ENCODE measurements around the gene SCFD2. TPM values are rescaled to one million over a fixed set of nuclear protein-coding genes. Genes with fewer than 3 reads are reported as not detected.

Gene SCFD2
- total RNA-seq, 1 experiment from 2014 or later, result 8.4 TPM

GRCh38 chr4:52966172-52966571 lies 399.7 kb downstream of the SCFD2 start:
- POLR2A ChIA-PET (ENCODE audit: low non-redundant PET), result no interaction called here
- BruUV-seq (replicated peaks), result no TSS peak

GRCh38 chr4:52964561-52965101 lies 401.2 kb downstream of the SCFD2 start:
- TF ChIP-seq CTCF (conservative IDR thresholded peaks at IDR 0.05; ENCODE audit: low read depth, low read length), result no peak
- no peak for TF ChIP-seq EZH2 (IDR thresholded peaks at IDR 0.05; ENCODE audit: borderline replicate concordance, low read depth, low read length, poor library complexity, severe bottlenecking)
- no peaks in the 10 kb centered on the region for H3K9me3 ChIP-seq (ENCODE audit: low read depth, low read length, poor library complexity, severe bottlenecking)
- CTCF ChIA-PET, result no interaction called here
- no peak overlapping the region for H3K27ac ChIP-seq (ENCODE audit: low read depth, low read length, poor library complexity, severe bottlenecking)
- H3K4me3 ChIP-seq (ENCODE audit: low read depth, low read length, poor library complexity, severe bottlenecking), result no peak overlapping the region
- intact Hi-C loops (cut with micrococcal nuclease; ENCODE audit: unreplicated experiment), result no loop called here
- no peaks in the 10 kb centered on the region for H3K27me3 ChIP-seq (replicated peaks; ENCODE audit: insufficient read depth, low read depth, low read length, poor library complexity)
- no peaks in the 10 kb centered on the region for H3K36me3 ChIP-seq (ENCODE audit: insufficient read depth, low read length, poor library complexity, severe bottlenecking)
- BruUV-seq (replicated peaks), result no TSS peak
- no peaks in the 10 kb centered on the region for H3K4me1 ChIP-seq (ENCODE audit: insufficient read depth, low read length, poor library complexity, severe bottlenecking)
- POLR2A ChIA-PET (ENCODE audit: low non-redundant PET), result no interaction called here
- no peak for DNase-seq (ENCODE audit: low spot score)

More at GRCh38 chr4:52966172-52966571, 399.7 kb downstream of the SCFD2 start:
- no peak for DNase-seq (ENCODE audit: low spot score)
- Histone ChIP-seq H3K9me3 (ENCODE audit: low read depth, low read length, poor library complexity, severe bottlenecking) (no peaks in the 10 kb centered on the region), H3K27ac (ENCODE audit: low read depth, low read length, poor library complexity, severe bottlenecking) (no peak overlapping the region), H3K4me1 (ENCODE audit: insufficient read depth, low read length, poor library complexity, severe bottlenecking) (no peaks in the 10 kb centered on the region), H3K27me3 (replicated peaks; ENCODE audit: insufficient read depth, low read depth, low read length, poor library complexity) (no peaks in the 10 kb centered on the region), H3K36me3 (ENCODE audit: insufficient read depth, low read length, poor library complexity, severe bottlenecking) (no peaks in the 10 kb centered on the region), H3K4me3 (ENCODE audit: low read depth, low read length, poor library complexity, severe bottlenecking) (no peak overlapping the region)
- intact Hi-C loops (cut with micrococcal nuclease; ENCODE audit: unreplicated experiment), result no loop called here
- TF ChIP-seq CTCF (conservative IDR thresholded peaks at IDR 0.05; ENCODE audit: low read depth, low read length), result no peak
- TF ChIP-seq EZH2 (IDR thresholded peaks at IDR 0.05; ENCODE audit: borderline replicate concordance, low read depth, low read length, poor library complexity, severe bottlenecking), result no peak
- CTCF ChIA-PET, result no interaction called here

DNA sequence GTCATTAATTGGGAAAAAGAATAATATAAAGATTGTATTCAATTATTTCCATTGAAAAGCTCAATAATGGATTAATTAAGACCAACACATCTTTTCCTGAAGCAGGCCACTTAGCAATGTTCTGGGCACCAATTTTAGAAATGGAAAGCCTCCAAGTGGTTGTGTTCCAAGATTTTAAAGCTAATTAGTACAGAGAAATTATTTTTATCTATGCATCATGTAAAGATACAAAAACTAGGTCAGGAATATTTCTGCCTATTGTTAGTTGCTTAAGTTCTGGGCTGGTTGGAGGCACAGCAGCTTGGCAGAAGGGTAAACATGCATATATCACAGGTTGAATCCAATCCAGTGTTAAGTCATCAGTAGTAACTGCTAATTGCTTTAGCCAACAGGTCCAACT lies 401.9 kb downstream of the SCFD2 start:
- ChIA-PET CTCF (no interaction called here), POLR2A (ENCODE audit: low non-redundant PET) (no interaction called here)
- intact Hi-C loops (cut with micrococcal nuclease; ENCODE audit: unreplicated experiment), result no loop called here

More for the DNA sequence above, 401.9 kb downstream of the SCFD2 start:
- H3K36me3 ChIP-seq (ENCODE audit: insufficient read depth, low read length, poor library complexity, severe bottlenecking), result no peaks in the 10 kb centered on the region
- BruUV-seq (replicated peaks), result no TSS peak
- no peak for TF ChIP-seq CTCF (conservative IDR thresholded peaks at IDR 0.05; ENCODE audit: low read depth, low read length)
- no peak for TF ChIP-seq EZH2 (IDR thresholded peaks at IDR 0.05; ENCODE audit: borderline replicate concordance, low read depth, low read length, poor library complexity, severe bottlenecking)
- no peak for DNase-seq (ENCODE audit: low spot score)
- no peaks in the 10 kb centered on the region for H3K4me1 ChIP-seq (ENCODE audit: insufficient read depth, low read length, poor library complexity, severe bottlenecking)
- no peaks in the 10 kb centered on the region for H3K27me3 ChIP-seq (replicated peaks; ENCODE audit: insufficient read depth, low read depth, low read length, poor library complexity)
- H3K9me3 ChIP-seq (ENCODE audit: low read depth, low read length, poor library complexity, severe bottlenecking), result no peaks in the 10 kb centered on the region
- no peak overlapping the region for H3K4me3 ChIP-seq (ENCODE audit: low read depth, low read length, poor library complexity, severe bottlenecking)
- no peak overlapping the region for H3K27ac ChIP-seq (ENCODE audit: low read depth, low read length, poor library complexity, severe bottlenecking)

All from A673 (cell line).